ENCODE data around the gene STAG3. TPM values are rescaled to one million over a fixed set of nuclear protein-coding genes. Genes with fewer than 3 reads are reported as not detected.

Gene STAG3
- total and polyA plus RNA-seq, 9 of the 15 experiments (the other 6 are each of a cell fraction or from before 2014, with no cell fraction given), result 0.54 to 2.5 (median 1.7) TPM

DNA sequence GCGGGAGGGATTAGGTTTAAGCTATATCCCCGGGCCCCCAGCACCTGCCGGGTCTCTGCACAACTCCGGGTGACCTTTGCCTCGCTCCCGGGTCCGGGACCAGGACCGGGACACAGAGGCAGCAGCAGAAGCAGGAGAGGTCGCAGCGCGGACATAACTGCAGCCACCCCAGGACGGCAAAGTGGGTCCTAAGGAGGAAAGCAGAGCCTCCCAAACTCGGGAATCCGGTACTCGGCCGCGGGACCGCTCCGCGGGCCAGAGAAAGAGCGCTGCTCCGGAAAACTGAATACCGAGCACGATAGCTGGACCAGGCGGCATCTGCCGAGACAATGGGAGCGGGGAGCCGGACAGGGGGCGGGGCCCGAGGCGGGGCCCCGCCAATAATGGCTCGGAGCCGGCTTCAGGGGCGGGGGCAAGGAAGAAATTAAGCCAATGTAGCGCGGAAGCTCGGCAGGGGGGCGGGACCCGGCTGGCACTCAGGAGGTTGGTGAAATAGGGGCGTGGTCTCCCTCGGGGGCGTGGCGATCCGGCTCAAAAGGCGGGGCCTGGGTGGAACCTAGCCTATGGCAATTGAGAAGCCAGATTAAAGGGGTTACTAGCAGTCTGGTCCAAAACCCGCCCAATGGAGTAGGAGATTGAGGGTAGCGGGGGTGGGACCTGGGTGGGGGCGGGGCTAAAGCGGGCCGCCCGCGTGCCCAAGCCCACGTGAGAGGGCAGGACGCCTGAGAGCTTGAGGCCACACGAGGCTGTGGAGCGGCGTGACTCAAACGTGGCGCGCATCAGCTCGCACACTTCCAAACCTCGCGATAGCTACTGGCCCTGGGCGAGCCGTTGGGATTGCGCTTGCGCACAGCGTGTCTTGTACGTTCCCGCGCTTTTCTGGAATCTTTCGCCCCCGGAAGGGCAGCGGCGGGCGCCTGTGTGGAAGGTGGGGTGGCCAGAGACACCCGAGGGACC is at the start of gene STAG3, which contains the start of gene GPC2 (continued):
- TF ChIP-seq, protein P1, sequence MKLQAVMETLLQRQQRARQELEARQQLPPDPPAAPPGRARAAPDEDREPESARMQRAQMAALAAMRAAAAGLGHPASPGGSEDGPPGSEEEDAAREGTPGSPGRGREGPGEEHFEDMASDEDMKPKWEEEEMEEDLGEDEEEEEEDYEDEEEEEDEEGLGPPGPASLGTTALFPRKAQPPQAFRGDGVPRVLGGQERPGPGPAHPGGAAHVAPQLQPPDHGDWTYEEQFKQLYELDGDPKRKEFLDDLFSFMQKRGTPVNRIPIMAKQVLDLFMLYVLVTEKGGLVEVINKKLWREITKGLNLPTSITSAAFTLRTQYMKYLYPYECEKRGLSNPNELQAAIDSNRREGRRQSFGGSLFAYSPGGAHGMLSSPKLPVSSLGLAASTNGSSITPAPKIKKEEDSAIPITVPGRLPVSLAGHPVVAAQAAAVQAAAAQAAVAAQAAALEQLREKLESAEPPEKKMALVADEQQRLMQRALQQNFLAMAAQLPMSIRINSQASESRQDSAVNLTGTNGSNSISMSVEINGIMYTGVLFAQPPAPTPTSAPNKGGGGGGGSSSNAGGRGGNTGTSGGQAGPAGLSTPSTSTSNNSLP (IDR thresholded peaks at IDR 0.05; ENCODE audit: borderline replicate concordance, low read depth, low read length), result no peak
- TF ChIP-seq MEF2D (tag; conservative IDR thresholded peaks at IDR 0.05; ENCODE audit: low read depth) (no peak), SIX5 (IDR thresholded peaks at IDR 0.05; ENCODE audit: borderline replicate concordance in 1 of 2, insufficient read depth in 1 of 2, low read depth in 1 of 2, low read length in 2 of 2) (no peak), SMAD2 (IDR thresholded peaks at IDR 0.05; ENCODE audit: low read depth, low read length) (no peak), HEY1 (CRISPR knock-in tag; IDR thresholded peaks at IDR 0.05; ENCODE audit: borderline replicate concordance) (no peak), EP300 (IDR thresholded peaks at IDR 0.05; ENCODE audit: low read length) (no peak), PRPF4 (IDR thresholded peaks at IDR 0.05; ENCODE audit: insufficient read depth, low read depth, low read length, poor library complexity, severe bottlenecking) (no peak), MEIS2 (IDR thresholded peaks at IDR 0.05; ENCODE audit: partially characterized antibody) (no peak), FOSL1 (tag; conservative IDR thresholded peaks at IDR 0.05) (no peak), ZNF224 (CRISPR knock-in tag; IDR thresholded peaks at IDR 0.05) (peak; percentile 48; the same call in 1 of the 2 replicates), ARNT (IDR thresholded peaks at IDR 0.05) (no peak), PCBP1 (IDR thresholded peaks at IDR 0.05; ENCODE audit: low read depth, low read length, poor library complexity, severe bottlenecking) (peak; percentile 53), NCOA4 (IDR thresholded peaks at IDR 0.05; ENCODE audit: partially characterized antibody) (no peak), ZNF57 (CRISPR knock-in tag; IDR thresholded peaks at IDR 0.05) (no peak), GABPB1 (CRISPR knock-in tag; IDR thresholded peaks at IDR 0.05) (no peak), MTA1 (IDR thresholded peaks at IDR 0.05; ENCODE audit: borderline replicate concordance) (no peak), HNRNPH1 (optimal IDR thresholded peaks at IDR 0.05; ENCODE audit: low read depth, low read length) (no peak), IRF2 (CRISPR knock-in tag; IDR thresholded peaks at IDR 0.05) (no peak), TAF7 (tag; IDR thresholded peaks at IDR 0.05) (no peak), MCM3 (IDR thresholded peaks at IDR 0.05) (no peak), ZNF75A (CRISPR knock-in tag; IDR thresholded peaks at IDR 0.05) (no peak), TCFL5 (CRISPR knock-in tag; conservative IDR thresholded peaks at IDR 0.05) (no peak), ZFP30 (CRISPR knock-in tag; IDR thresholded peaks at IDR 0.05; ENCODE audit: borderline replicate concordance) (no peak)
- TF ChIP-seq, protein P2, sequence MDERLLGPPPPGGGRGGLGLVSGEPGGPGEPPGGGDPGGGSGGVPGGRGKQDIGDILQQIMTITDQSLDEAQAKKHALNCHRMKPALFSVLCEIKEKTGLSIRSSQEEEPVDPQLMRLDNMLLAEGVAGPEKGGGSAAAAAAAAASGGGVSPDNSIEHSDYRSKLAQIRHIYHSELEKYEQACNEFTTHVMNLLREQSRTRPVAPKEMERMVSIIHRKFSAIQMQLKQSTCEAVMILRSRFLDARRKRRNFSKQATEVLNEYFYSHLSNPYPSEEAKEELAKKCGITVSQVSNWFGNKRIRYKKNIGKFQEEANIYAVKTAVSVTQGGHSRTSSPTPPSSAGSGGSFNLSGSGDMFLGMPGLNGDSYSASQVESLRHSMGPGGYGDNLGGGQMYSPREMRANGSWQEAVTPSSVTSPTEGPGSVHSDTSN (CRISPR knock-in tag; IDR thresholded peaks at IDR 0.05; ENCODE audit: low read depth), result no peak
- TF ChIP-seq, protein P2 (tag; conservative IDR thresholded peaks at IDR 0.05; ENCODE audit: low read depth), result no peak

Measured in K562 (cell line).